ENCODE measurements around the gene ATP10A. TPM values are rescaled to one million over a fixed set of nuclear protein-coding genes. Genes with fewer than 3 reads are reported as not detected.

Gene ATP10A
- total RNA-seq, 1 donor from 2014 or later = 1.9 TPM

DNA sequence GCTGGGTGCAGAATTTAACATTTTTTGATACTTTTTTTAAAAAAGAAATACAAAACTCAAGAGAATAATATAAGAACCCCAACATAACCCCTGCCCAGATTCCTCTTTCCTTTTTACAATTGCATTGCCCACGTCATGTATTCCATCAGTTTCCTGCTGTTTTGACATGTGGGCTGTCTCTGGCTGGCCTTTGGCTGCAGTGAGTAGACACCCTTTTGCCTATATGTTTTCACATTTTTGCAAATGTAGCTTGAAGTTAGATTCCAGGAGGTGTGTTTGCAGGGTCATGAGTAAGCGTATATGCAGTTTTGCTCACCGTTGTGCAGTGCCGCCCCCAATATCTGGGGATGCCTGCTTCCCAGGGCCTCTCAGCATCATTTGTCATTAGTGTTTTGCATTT lies 28.0 kb upstream of the ATP10A start:
- H3K9me3 Mint-ChIP-seq = no peaks in the 10 kb centered on the region
- H3K27me3 Mint-ChIP-seq = peaks cover 7% of the 10 kb centered on the region
- TF ChIP-seq, protein P1, sequence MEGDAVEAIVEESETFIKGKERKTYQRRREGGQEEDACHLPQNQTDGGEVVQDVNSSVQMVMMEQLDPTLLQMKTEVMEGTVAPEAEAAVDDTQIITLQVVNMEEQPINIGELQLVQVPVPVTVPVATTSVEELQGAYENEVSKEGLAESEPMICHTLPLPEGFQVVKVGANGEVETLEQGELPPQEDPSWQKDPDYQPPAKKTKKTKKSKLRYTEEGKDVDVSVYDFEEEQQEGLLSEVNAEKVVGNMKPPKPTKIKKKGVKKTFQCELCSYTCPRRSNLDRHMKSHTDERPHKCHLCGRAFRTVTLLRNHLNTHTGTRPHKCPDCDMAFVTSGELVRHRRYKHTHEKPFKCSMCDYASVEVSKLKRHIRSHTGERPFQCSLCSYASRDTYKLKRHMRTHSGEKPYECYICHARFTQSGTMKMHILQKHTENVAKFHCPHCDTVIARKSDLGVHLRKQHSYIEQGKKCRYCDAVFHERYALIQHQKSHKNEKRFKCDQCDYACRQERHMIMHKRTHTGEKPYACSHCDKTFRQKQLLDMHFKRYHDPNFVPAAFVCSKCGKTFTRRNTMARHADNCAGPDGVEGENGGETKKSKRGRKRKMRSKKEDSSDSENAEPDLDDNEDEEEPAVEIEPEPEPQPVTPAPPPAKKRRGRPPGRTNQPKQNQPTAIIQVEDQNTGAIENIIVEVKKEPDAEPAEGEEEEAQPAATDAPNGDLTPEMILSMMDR (conservative IDR thresholded peaks at IDR 0.05) = no peak
- DNase-seq (ENCODE audit: extremely low spot score, unreplicated experiment) = no peak
- no peak overlapping the region for H3K4me3 Mint-ChIP-seq
- H3K27ac Mint-ChIP-seq = no peak overlapping the region
- no peaks in the 10 kb centered on the region for H3K4me1 Mint-ChIP-seq (ENCODE audit: unreplicated experiment)
- no peaks in the 10 kb centered on the region for H3K36me3 Mint-ChIP-seq

DNA sequence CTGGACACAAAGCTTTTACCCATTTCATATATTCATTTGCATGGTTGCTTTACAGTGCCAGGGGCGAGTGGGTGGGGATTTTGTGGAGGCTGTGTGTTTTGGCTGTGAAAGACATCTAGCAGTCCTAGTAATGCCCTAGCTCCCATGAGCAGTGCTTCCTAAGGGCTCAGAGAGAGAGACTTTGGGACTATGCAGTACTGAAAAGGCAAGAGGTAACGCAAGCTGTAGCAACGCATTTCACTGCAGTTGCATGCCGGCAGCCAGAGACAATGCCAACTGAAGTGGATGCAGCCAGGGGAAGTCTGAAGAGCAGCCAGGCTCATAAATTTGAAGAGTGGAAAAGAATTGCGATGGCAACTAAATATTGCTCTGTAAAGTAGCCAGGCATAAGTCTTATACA lies 27.4 kb upstream of the ATP10A start:
- H3K4me3 Mint-ChIP-seq = no peak overlapping the region
- no peak overlapping the region for H3K27ac Mint-ChIP-seq
- H3K4me1 Mint-ChIP-seq (ENCODE audit: unreplicated experiment) = no peaks in the 10 kb centered on the region
- TF ChIP-seq, protein P1 (conservative IDR thresholded peaks at IDR 0.05) = no peak
- no peaks in the 10 kb centered on the region for H3K9me3 Mint-ChIP-seq
- DNase-seq (ENCODE audit: extremely low spot score, unreplicated experiment) = no peak
- peaks cover 7% of the 10 kb centered on the region for H3K27me3 Mint-ChIP-seq
- H3K36me3 Mint-ChIP-seq = no peaks in the 10 kb centered on the region

DNA sequence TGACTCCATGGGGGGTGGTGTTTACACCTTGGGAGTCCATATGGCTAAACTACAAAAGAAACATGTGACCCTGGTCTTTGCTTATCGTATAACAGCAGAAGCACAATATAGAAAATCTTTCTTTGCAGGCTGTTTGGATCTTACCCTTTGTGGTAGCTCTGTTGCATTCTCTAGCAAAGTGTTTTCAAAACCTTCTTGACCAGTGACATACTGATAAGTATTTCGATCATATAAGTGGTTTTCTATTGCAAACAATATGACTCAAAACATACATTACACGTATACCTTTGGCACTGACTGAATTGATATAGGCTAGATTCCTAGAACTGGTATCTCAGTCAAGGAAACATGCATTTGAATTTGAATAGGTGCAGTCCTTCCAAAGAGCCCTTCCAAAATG lies 24.7 kb upstream of the ATP10A start:
- TF ChIP-seq, protein P1 (conservative IDR thresholded peaks at IDR 0.05) = no peak
- no peaks in the 10 kb centered on the region for H3K4me1 Mint-ChIP-seq (ENCODE audit: unreplicated experiment)
- H3K9me3 Mint-ChIP-seq = no peaks in the 10 kb centered on the region
- no peak overlapping the region for H3K4me3 Mint-ChIP-seq
- H3K27ac Mint-ChIP-seq = no peak overlapping the region
- H3K27me3 Mint-ChIP-seq = peaks cover 3% of the 10 kb centered on the region
- no peaks in the 10 kb centered on the region for H3K36me3 Mint-ChIP-seq
- DNase-seq (ENCODE audit: extremely low spot score, unreplicated experiment) = no peak

DNA sequence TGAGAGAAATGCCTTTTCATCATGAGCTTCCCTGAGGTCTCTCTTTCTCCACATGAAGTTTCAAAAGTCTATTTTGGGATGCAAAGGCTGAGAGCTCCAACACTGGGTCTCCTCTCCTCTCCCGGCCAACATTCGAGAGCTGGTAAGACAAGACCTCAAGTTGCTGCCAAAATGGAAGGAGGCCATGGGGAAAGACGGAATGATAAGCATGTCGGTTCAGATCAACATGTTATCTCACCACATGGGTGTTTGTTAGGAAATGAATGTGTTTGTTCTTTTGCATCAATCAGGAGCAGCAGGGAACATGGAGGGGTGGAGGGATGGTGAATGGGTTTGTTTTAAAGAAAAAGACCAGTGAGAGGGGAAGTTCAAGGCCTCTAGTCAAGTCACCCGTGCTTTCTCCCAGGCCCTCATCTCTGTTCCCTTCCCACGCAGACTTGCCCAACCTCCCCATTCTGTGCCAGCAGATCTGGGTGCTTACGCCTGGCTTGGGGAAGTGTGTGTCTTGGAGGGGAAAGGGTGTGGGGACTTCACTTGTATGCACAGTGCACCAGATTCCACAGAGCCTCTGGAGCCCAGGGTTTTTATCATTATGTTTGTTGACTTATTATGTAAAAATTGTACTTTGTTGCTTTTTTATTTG lies 23.5 kb upstream of the ATP10A start:
- TF ChIP-seq, protein P1 (conservative IDR thresholded peaks at IDR 0.05) = no peak
- Mint-ChIP-seq H3K27ac (no peak overlapping the region), H3K27me3 (peaks cover 3% of the 10 kb centered on the region), H3K36me3 (no peaks in the 10 kb centered on the region), H3K4me3 (no peak overlapping the region), H3K4me1 (ENCODE audit: unreplicated experiment) (no peaks in the 10 kb centered on the region), H3K9me3 (no peaks in the 10 kb centered on the region)
- DNase-seq (ENCODE audit: extremely low spot score, unreplicated experiment) = no peak

DNA sequence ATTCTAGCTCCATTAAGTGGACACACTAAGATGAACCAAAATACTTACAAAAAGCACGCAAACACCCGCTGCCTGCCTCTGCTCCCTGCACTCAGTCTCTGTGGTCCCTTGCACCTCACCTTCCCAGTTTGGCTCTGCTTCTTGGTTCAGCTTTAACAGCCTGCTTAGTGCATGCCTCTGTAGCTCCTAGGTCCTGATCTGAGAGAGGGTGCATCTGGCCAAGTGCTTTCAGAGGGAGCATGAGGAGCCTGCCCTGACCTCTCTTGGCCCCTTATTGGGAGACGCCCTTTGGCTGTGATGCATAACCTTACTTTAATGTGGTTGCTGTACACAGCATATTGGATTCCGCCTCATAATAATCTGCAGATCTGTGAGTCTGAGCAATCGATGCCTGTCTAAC lies 21.2 kb upstream of the ATP10A start:
- H3K9me3 Mint-ChIP-seq = no peaks in the 10 kb centered on the region
- TF ChIP-seq, protein P1 (conservative IDR thresholded peaks at IDR 0.05) = no peak
- H3K27ac Mint-ChIP-seq = no peak overlapping the region
- H3K36me3 Mint-ChIP-seq = no peaks in the 10 kb centered on the region
- H3K27me3 Mint-ChIP-seq = peaks cover 3% of the 10 kb centered on the region
- DNase-seq (ENCODE audit: extremely low spot score, unreplicated experiment) = peak; percentile 37
- no peak overlapping the region for H3K4me3 Mint-ChIP-seq
- H3K4me1 Mint-ChIP-seq (ENCODE audit: unreplicated experiment) = no peaks in the 10 kb centered on the region

Data from type B pancreatic cell (in vitro differentiated cells).